CD4-positive, alpha-beta T cell treated with Interleukin-17A for 4 hours (primary cell): ENCODE results near the gene ADSS1.

ENCODE experiments used
- DNase-seq: peaks from one replicate; pipeline ENCODE4 v3.0.0-alpha.2; 2020; ENCODE audit warnings: mixed read lengths

Gene ADSS1

DNA sequence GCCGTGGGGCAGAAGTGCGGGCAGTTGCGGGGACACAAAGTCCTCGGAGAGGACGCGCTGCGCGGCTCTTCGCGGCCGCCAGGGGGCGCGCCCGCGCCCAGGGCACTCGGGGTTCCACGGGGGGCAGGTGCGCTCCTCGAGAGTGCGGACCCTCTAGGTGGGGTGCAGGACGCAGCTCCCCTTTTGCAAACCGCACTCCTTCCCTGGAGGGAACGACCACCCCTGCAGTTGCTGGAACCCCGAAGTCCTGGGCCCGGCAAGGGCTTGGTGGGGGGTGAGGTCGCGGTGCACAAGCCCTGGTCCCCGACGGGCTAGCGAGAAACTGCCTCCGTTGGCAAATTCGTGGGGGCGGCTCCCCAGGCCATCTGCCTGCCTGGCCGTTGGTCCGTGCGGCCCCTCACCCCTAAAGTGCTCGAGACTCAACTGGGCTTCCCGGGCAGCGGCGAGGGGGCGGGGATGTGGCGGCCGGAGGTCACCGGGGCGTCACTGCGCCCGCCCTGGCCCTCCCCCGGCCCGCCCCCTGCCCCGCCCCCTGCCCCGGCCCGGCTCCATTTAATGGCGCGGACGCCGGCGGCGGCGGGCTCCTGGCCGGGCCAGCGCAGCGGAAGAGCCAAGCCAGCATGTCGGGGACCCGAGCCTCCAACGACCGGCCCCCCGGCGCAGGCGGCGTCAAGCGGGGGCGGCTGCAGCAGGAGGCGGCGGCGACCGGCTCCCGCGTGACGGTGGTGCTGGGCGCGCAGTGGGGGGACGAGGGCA is at the start of gene ADSS1:
TSS of gene ADSS1 (plus strand) at position 579 of the 756 bp plus-strand sequence. CDS start at position 621, 42 bp downstream.
- DNase-seq: peak; percentile 81

DNA sequence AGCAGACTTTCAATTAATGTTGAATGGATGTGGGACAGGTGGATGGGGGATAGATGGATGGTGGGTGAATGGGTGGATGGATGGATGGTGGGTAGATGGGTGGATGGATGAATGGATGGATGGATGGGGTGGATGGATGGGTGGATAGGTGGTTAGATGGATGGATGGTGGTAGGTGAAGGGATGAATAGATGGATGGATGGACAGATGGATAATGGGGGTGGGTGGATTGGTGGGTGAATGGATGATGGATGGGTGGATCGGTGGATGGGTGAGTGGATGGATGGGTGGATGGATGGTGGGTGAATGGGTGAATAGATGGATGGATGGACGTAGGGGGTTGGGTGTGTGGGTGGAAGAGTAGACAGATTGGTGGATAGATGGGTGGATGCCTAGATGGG is 48.6 kb upstream of the ADSS1 start:
- DNase-seq: no peak

DNA sequence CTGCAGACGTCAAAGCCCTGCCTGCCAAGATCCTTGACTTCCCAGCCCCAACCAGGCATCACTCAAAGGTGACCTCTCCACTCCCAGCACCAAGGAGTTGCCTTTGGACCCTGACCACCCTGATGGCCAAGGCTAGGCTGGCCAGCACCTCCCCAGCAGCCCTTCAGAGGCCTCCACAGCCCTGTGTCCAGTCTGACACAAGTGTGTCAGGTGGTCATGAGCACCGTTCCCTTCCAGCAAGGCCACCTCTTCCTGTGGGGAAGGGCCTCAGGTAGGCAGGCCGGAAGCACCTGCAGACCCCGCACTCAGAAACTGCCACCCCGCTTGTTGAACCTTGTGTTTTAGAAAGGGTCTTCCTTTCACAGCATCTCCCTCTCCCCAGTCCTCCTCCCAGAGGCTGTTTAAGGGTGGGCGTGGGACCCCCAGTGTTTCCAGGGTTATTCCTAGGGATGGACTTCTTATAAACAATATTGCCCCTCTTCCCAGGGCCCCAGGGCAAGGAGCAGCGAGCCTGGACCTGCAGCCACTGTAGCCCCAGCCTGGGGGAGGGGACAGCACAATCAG is 47.8 kb upstream of the ADSS1 start:
- no peak for DNase-seq

DNA sequence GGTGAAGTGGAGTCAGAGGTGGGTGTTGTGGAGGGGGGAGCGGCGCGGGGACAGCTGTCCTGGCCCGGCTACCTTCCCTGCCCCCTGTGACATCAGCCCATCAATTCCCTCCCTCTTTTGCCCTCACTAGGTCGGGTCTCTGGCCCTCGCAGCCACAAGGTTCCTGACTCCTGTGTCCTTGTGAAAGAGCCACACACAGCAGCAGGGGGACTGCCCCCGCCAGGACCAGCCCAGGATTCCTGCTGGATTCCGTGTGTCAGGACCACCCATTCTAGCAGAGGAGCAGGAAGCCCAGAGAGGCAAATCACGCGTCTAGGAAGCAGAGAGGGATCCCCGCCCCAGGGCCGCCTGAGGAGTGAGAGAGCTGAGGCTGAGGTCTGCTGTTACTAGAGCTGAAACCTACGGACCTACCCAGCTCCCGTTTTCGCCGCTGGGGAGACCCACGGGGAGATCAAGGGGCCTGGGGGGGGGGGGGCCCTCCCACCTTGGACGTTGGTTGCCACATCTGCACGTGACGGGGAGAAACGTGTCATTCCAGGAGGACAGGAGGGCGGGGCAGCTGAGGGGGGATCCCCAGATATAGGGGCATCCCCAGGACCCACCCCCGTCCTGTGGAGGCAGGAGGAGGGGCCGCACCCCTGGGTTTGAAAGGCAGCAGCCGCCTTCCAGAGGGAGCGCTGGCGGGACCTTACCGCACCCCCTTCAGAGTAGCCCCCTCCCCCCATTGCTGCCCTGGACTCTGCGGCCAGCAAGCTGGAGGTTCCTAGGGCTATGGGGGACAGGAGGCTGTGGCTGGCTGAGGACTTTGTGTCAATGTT is 47.1 kb upstream of the ADSS1 start:
- DNase-seq: no peak

DNA sequence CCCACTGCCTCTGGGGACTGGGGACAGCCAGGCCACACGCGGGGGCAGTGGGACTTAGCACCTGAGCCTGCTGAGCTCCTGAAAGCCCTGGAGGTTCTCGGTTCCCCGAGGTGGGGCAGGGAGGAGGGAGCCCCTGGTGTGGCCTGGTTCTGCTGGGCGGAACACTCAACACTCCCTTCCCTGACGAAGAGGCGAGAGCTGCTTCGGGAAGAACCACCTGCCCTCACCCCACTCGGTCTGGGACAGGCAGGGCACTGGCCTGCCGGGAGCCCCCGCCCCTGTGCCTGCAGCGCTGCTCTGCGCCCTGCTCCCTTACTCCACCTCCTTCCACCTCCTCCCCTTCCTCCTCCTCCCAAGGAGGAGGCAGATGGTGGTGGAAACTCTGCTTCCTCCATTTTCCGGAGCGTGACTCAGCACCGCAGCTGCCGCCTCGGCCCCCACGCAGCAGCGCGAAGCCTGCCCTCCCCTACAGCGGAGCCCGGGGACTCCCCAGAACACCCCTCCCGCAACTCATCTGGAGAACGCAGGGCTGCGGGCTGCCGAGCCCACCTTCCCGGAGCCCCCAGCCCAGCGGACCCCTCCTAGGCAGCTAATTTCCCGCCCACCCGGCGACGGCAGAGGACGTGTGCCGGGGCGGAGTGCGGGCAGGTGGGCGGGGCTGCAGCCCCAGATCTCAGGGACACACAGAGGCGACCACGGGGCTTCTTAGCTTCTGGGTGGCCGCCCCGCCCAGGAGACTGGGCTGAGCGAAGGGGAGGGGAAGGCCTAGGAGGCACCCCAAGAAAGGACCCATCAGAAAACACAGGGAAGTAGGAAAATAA is 46.3 kb upstream of the ADSS1 start:
- peak; percentile 72 for DNase-seq

DNA sequence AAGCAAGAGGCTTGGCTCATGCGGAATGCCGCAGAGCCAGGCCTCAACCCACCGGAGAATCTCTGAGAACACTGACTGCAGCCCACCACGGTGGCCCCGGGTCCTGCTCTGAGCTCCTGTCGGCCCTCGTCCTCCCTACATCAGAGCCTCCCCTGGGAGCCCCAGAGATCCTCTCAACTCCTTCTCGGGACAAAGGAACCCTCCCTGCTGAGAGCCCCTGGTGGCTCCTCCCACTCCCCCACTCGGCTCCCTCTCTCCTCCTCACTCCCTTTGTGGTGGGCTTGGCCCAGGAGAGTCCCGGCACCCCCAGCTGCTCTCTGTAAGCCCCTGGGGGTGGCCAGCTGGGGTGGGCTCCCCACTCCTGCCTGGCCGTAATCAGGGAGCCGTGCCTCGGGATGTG is 45.7 kb upstream of the ADSS1 start:
- DNase-seq: no peak

DNA sequence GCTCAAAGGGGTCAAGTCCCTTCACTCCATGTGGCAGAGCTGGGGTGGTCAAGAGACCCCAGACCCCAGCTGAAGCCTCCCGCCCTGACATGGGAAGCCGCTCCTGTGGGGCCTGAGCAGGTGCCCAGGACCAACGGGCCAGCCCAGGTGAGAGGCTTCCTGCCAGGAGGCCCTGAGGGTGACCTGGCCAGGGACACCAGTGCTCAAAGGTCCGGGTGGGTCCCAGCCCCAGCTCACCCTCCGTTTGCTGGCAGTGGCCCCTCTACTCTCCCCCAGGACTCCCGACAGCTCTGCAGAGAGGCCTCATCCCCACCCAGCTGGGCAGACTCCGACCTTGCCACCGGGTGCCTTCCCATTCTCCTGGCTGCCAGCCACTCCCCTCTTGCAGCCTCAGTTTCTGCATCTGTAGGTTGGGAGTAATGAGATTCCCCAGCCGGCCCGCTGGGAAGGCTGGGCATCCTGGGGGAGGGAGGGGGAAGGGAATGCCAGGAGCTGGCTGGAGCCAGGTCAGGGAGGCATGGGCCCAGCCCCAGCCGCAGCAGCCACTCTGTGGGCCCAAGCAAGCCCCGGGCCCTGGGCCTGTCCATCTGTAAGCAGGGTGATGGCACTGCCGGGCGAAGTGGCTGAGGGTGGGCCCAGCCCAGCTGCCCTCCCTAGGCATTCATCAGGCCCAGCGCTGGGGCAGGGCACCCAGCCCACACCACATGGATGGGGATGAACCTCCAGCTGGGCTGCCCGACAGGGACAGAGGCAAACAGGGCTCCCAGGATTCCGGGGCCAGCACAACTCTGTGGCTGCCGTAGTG is 44.9 kb upstream of the ADSS1 start:
- DNase-seq: no peak

DNA sequence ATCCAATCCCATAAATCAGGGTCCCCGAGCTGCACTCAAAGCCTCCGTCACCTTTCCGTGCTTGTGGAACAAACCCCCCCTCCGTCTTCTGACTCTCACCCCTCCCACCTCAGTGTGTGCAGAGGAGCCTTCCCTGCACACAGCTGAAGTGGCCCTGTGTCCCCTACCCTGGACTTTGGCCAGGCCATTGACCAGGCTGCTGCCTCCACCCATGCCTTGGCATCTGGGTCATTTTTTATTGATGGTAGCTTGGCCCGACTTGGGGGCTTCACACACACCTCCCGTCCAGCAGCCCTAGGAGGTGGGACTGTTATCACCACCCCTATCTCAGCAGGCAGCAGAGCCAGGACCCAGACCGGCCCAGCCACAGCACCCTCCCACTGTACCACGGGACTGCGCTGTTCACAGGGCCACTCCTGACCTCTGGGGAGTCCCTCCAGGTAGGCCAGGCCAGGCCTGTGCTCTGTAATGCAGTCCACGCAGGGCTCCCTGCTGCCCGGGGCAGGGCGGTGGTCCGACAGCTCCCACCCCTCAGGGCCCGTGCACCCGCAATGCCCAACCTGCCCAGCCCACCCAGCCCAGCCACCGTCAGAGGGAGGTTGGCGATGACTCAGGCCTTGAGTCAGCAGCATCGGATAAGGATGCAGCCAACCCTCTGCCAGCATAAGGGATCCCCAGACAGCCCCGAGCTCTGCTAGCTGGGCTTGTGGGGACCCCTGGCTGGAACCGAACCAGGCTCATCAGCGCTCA is 43.8 kb upstream of the ADSS1 start:
- DNase-seq: no peak

- DNase-seq: no peak
Measured at GRCh38 chr14:104680806-104681688, 43.0 kb upstream of the ADSS1 start.

GRCh38 chr14:104681689-104682074 is 42.3 kb upstream of the ADSS1 start:
- no peak for DNase-seq

DNA sequence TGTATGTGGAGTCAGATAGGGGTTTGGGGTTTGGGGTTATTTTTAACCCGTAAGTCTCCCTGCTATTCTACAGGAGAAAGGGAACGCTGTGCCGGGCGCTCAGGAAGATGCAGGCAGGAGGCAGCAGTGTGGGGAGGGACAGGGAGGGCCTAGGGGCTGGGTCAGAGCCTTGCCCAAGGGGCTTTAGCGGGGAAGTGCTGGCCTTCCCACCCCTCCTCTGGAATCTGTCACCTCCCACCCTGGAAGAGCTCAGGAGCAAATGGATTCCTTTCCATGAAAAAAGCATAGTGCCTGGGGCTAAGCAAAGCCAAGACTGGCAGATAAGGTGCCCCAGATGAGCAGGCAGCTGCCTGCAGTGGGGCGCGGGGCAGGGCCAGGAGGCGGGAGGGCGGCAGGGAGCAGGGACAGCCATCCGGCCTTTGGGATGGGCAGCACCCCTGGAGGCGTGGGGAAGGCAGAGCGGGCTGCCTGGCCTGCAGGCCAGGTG is 41.9 kb upstream of the ADSS1 start:
- DNase-seq: no peak

GRCh38 chr14:104683653-104684448 is 40.2 kb upstream of the ADSS1 start:
- DNase-seq: no peak

- DNase-seq: no peak
Measured at GRCh38 chr14:104684449-104684821, 39.6 kb upstream of the ADSS1 start.

DNA sequence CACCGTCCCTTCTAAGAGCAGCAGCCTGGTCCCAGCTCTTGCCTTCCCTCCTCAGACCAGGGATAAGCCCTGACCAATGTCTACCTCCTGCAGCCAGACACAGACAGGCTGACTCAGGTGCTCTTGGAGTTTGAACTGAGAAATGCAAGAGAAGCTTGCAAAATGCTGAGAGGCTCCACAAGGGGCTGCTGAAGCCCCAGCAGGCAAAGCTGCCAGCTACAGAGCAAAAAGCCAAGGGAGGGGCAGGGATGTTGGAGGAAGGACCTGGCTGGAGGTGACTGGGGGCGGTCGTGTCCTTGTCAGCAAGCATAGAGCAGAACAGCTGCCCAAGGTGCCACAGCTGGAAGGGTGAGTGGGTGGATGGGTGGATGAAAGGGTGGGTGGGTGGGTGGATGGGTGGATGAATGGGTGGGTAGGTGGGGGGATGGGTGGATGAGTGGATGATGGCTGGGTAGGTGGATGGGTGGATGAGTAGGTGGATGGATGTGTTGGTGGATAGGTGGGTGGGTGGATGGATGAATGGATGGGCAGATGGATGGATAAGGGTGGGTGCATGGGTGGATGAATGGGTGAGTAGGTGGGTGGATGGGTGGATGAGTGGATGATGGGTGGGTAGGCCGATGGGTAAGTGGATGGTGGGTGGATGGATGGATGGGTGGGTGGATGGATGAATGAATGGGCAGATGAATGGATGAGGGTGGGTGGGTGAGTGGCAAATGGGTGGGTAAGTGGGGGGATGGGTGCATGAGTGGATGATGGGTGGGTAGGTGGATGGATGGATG is 38.6 kb upstream of the ADSS1 start:
- DNase-seq: no peak

- DNase-seq: no peak
Measured at GRCh38 chr14:104685998-104686610, 37.9 kb upstream of the ADSS1 start.

DNA sequence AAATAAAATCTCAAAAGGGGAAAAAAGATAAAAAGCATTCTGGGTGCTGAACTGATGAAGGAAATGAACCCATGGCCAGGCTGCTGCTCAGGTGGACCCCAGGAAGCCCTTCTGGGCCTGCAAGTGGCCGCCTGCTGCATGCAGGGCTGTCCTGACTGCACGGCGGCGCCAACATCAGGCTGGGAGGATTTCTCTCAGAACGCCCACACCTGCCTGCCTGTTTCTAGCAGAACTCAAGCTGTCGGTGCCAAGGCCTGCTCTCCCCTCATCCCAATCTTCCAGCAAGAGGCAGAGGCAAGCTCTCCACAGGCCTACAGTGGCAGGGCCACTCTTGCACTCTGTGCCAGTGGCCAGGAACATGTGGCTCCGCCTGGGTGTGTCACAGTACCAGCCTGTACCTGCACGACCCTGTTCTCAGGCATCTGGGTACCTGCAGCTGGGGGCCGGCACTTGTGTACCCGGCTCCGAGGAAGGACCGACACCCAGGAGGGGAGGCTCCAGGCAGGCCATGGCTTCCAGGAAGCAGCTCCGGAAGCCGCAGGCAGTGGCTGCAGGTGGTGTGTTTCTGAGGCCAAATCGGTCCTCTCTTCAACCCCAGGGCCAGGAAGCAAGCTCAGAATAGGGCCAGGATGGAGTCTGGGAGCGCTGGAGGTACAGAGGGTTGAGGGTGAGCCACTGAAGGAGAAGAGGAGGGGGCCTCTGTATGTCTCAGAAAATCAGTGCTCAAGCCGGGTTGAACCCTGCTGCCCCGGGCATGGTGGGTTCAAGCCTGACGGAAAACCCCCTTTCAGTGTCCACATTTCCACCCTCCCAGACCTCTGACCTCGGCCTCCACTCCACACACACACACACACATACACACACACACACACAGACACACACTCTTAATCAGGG is 37.2 kb upstream of the ADSS1 start:
- DNase-seq: peak; percentile 53
